Measurements from ENCODE around the gene ATP8B1. TPM values are rescaled to one million over a fixed set of nuclear protein-coding genes. Genes with fewer than 3 reads are reported as not detected.
"Not testable (repeated sequence)": the region's sequence is repeated elsewhere in the genome, so short reads cannot be mapped to it uniquely, and the experiment has no call there.

The ATP8B1 gene
- total and polyA plus RNA-seq, 2 donors (not counting 3 experiments of a cell fraction or from before 2014, with no cell fraction given) = 49.3 to 100 TPM

DNA sequence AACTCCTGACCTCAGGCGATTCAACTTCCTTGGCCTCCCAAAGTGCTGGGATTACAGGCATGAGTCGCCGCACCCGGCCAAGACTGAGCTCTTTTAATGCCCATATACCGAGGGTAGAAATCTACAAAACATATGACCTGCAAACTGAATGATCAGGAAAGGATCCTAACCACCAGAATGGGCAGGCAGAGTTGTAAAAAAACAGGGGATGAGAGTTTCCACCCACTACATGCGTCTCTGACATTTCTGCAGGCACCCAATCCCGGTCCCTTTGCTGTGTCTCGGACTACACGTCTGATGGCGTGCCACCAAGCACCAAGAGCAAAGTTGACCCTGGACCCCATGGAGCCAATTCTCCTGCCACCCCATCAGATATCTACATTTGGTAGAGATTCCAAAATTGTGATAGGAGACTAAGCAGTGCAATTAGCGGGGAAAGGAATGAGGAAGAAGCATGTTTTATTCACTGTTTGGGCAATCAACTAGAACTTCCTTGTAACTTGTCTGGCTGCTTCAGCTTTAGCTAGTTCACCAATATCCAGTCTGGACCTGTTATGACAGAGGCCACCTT is 74.1 kb downstream of the ATP8B1 start:
- Histone ChIP-seq H3K4me3 (replicated peaks in 1 of 3; ENCODE audit: insufficient read depth in 1 of 3, low read depth in 1 of 3, low read length in 3 of 3) (no peak overlapping the region), H4K20me1 (replicated peaks; ENCODE audit: control insufficient read depth, extremely low read depth, insufficient read depth, low read length) (no peaks in the 10 kb centered on the region), H3K27ac (ENCODE audit: insufficient read depth, low read depth, low read length) (peak overlapping the region; percentile 25), H3K4me1 (ENCODE audit: control insufficient read depth, extremely low read depth, insufficient read depth, low read length) (peaks cover 23% of the 10 kb centered on the region), H3K4me2 (ENCODE audit: insufficient read depth, low read length) (no peak overlapping the region), H3K9ac (replicated peaks; ENCODE audit: extremely low read depth, insufficient read depth, low read length) (no peak overlapping the region), H2AFZ (ENCODE audit: low read depth, low read length) (no peak overlapping the region), H3K79me2 (ENCODE audit: control insufficient read depth, insufficient read depth, low read length) (peaks cover 11% of the 10 kb centered on the region), H3K36me3 (ENCODE audit: control insufficient read depth in 2 of 2, extremely low read depth in 1 of 2, insufficient read depth in 2 of 2, low read length in 2 of 2) (peaks cover 5 to 16% of the 10 kb centered on the region in 2 experiments), H3K27me3 (ENCODE audit: control insufficient read depth in 2 of 2, insufficient read depth in 2 of 2, low read length in 2 of 2) (no peaks in the 10 kb centered on the region), H3K9me3 (replicated peaks; ENCODE audit: control insufficient read depth, insufficient read depth, low read length) (no peaks in the 10 kb centered on the region), H3K9me1 (replicated peaks; ENCODE audit: control insufficient read depth, extremely low read depth, insufficient read depth, low read length) (no peaks in the 10 kb centered on the region)
- intact Hi-C loops (cut with micrococcal nuclease) (loop anchor here (2.0 to 5.0 kb wide), 3 partner anchors 37 to 54 kb away; no protein-coding TSS in a partner anchor), dilution Hi-C loops (cut with MboI; ENCODE audit: extremely low pct_ligation_motif_present, low sequenced_read_pairs) (no loop called here)
- no TSS peak for BruUV-seq (replicated peaks)
- POLR2A ChIA-PET = no interaction called here
- FAIRE-seq = peak; percentile 70
- CTCF ChIA-PET = no interaction called here
- DNase-seq (ENCODE audit: low read depth, low spot score) = peak; percentile 48
- TF ChIP-seq FOS (IDR thresholded peaks at IDR 0.05; ENCODE audit: borderline replicate concordance, insufficient read depth, low read length) = peak; percentile 62
- TF ChIP-seq POLR2AphosphoS5 (IDR thresholded peaks at IDR 0.05; ENCODE audit: insufficient read depth, low read depth, low read length) = no peak

DNA sequence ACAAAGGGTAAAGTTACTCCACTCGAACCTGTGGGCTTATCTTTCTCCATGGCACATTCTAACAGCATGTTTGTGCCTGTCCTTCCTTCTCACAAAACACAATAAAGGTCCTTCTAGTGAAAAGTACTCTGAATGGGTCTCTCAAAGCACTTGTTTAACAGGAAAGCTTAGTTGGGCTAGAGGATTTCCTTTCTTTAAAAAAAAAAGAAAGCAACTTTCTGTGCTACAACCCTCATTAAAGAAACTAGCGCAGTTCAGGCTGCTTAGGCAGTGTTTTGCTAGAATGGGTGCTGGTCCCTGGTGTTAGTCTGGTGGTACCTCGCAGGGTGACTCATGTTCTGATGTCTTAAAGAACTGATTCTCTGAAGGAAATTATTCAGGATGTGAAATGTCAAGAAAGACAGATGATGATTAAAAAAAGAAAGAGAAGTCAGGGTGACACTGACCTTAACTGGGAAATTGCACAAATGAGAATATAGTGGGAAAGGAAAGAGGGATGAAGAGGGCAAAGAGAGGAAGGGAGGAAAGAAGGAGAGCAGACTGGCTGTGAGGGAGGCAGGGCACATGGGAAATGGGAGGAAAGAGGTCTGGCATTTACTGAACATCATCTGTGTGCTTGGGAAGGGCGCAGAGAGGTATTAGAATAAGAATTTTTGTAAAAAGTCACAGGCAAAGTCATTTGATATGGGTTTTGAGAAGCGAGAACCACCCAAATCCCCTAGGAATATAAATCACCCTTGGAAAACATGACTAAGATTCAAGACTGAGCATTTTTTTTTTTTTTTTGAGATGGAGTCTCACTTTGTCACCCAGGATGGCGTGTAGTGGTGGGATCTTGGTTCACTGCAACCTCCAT is 74.9 kb downstream of the ATP8B1 start:
- peak; percentile 95 for TF ChIP-seq FOS (IDR thresholded peaks at IDR 0.05; ENCODE audit: borderline replicate concordance, insufficient read depth, low read length)
- peak; percentile 38 for TF ChIP-seq GATA2 (IDR thresholded peaks at IDR 0.05; ENCODE audit: insufficient read depth, insufficient read length, low read depth, low read length)
- TF ChIP-seq JUN (IDR thresholded peaks at IDR 0.05; ENCODE audit: borderline replicate concordance, insufficient read depth, insufficient read length, low read depth) = peak; percentile 81
- no peak for TF ChIP-seq POLR2AphosphoS5 (IDR thresholded peaks at IDR 0.05; ENCODE audit: insufficient read depth, low read depth, low read length)
- TF ChIP-seq, protein P1, sequence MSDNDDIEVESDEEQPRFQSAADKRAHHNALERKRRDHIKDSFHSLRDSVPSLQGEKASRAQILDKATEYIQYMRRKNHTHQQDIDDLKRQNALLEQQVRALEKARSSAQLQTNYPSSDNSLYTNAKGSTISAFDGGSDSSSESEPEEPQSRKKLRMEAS (IDR thresholded peaks at IDR 0.05; ENCODE audit: insufficient read depth, insufficient read length) = no peak
- Histone ChIP-seq H3K9ac (replicated peaks; ENCODE audit: extremely low read depth, insufficient read depth, low read length) (peak overlapping the region; percentile 60), H3K4me3 (replicated peaks in 1 of 3; ENCODE audit: insufficient read depth in 1 of 3, low read depth in 1 of 3, low read length in 3 of 3) (no peak overlapping the region), H3K79me2 (ENCODE audit: control insufficient read depth, insufficient read depth, low read length) (peaks cover 11% of the 10 kb centered on the region), H3K36me3 (ENCODE audit: control insufficient read depth in 2 of 2, extremely low read depth in 1 of 2, insufficient read depth in 2 of 2, low read length in 2 of 2) (peaks cover 5 to 16% of the 10 kb centered on the region in 2 experiments), H3K4me1 (ENCODE audit: control insufficient read depth, extremely low read depth, insufficient read depth, low read length) (peaks cover 23% of the 10 kb centered on the region), H3K4me2 (ENCODE audit: insufficient read depth, low read length) (peak overlapping the region; percentile 73), H3K27ac (ENCODE audit: insufficient read depth, low read depth, low read length) (peak overlapping the region; percentile 45), H3K9me3 (replicated peaks; ENCODE audit: control insufficient read depth, insufficient read depth, low read length) (no peaks in the 10 kb centered on the region), H4K20me1 (replicated peaks; ENCODE audit: control insufficient read depth, extremely low read depth, insufficient read depth, low read length) (no peaks in the 10 kb centered on the region), H2AFZ (ENCODE audit: low read depth, low read length) (no peak overlapping the region), H3K9me1 (replicated peaks; ENCODE audit: control insufficient read depth, extremely low read depth, insufficient read depth, low read length) (no peaks in the 10 kb centered on the region), H3K27me3 (ENCODE audit: control insufficient read depth in 2 of 2, insufficient read depth in 2 of 2, low read length in 2 of 2) (no peaks in the 10 kb centered on the region)
- FAIRE-seq = peak; percentile 93
- ChIA-PET CTCF (interaction anchor here (1.1 kb wide), 1 partner anchor 14 kb away, joined by 5 read pairs; no protein-coding TSS in a partner anchor), POLR2A (interaction anchor here (1.2 kb wide), 1 partner anchor 53 kb away, joined by 3 read pairs; no protein-coding TSS in a partner anchor)
- dilution Hi-C loops (cut with MboI; ENCODE audit: extremely low pct_ligation_motif_present, low sequenced_read_pairs) (no loop called here), intact Hi-C loops (cut with micrococcal nuclease) (loop anchor here (2.0 to 5.0 kb wide), 3 partner anchors 36 to 53 kb away; no protein-coding TSS in a partner anchor)
- no TSS peak for BruUV-seq (replicated peaks)
- peak; percentile 96 for DNase-seq (ENCODE audit: low read depth, low spot score)

DNA sequence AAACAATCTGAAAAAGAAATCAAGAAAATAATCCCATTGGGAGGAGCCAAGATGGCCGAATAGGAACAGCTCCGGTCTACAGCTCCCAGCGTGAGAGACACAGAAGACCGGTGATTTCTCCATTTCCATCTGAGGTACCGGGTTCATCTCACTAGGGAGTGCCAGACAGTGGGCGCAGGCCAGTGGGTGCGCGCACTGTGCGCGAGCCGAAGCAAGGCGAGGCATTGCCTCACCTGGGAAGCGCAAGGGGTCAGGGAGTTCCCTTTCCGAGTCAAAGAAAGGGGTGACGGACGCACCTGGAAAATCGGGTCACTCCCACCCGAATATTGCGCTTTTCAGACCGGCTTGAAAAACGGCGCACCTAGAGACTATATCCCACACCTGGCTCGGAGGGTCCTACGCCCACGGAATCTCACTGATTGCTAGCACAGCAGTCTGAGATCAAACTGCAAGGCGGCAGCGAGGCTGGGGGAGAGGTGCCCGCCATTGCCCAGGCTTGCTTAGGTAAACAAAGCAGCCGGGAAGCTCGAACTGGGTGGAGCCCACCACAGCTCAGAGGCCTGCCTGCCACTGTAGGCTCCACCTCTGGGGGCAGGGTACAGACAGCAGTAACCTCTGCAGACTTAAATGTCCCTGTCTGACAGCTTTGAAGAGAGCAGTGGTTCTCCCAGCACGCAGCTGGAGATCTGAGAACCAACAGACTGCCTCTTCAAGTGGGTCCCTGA is 83.7 kb downstream of the ATP8B1 start:
- FAIRE-seq; H2AFZ ChIP-seq (ENCODE audit: low read depth, low read length); H3K4me1 ChIP-seq (ENCODE audit: control insufficient read depth, extremely low read depth, insufficient read depth, low read length); CTCF ChIA-PET; POLR2A ChIA-PET; H3K36me3 ChIP-seq (ENCODE audit: control insufficient read depth in 2 of 2, extremely low read depth in 1 of 2, insufficient read depth in 2 of 2, low read length in 2 of 2); H3K9me1 ChIP-seq (replicated peaks; ENCODE audit: control insufficient read depth, extremely low read depth, insufficient read depth, low read length); H3K9ac ChIP-seq (replicated peaks; ENCODE audit: extremely low read depth, insufficient read depth, low read length); intact Hi-C loops (cut with micrococcal nuclease); dilution Hi-C loops (cut with MboI; ENCODE audit: extremely low pct_ligation_motif_present, low sequenced_read_pairs); BruUV-seq (replicated peaks); DNase-seq (ENCODE audit: low read depth, low spot score); H3K4me3 ChIP-seq (replicated peaks in 1 of 3; ENCODE audit: insufficient read depth in 1 of 3, low read depth in 1 of 3, low read length in 3 of 3); H3K9me3 ChIP-seq (replicated peaks; ENCODE audit: control insufficient read depth, insufficient read depth, low read length); H3K27me3 ChIP-seq (ENCODE audit: control insufficient read depth in 2 of 2, insufficient read depth in 2 of 2, low read length in 2 of 2); H3K27ac ChIP-seq (ENCODE audit: insufficient read depth, low read depth, low read length); H4K20me1 ChIP-seq (replicated peaks; ENCODE audit: control insufficient read depth, extremely low read depth, insufficient read depth, low read length); H3K4me2 ChIP-seq (ENCODE audit: insufficient read depth, low read length): not testable (repeated sequence)
- peaks cover 27% of the 10 kb centered on the region for H3K79me2 ChIP-seq (ENCODE audit: control insufficient read depth, insufficient read depth, low read length)

All from endothelial cell of umbilical vein (primary cell).